ENCODE measurements around the gene TNNI2.

The TNNI2 gene

GRCh38 chr11:1889941-1890855 is 51.4 kb downstream of the TNNI2 start:
- no peak for FAIRE-seq

All from colon (tissue), 2 donors.